Caco-2 (cell line): ENCODE results near the gene FBXL7. TPM values are rescaled to one million over a fixed set of nuclear protein-coding genes. Genes with fewer than 3 reads are reported as not detected.

Source experiments
- BruUV-seq: library from RNA; stranded (reverse); fragments of 400-500 nt; replicated peaks from 2 replicates; lab custom pipeline; 2021; lab: Mats Ljungman, UMichigan
- CTCF ChIA-PET: fragments of 300-600 bp; sonication (Branson Sonifier 250); formaldehyde crosslinking; loops from one replicate; lab custom pipeline; 2022; ENCODE audit warnings: antibody characterized with exemption; lab: Charles Lee
- POLR2A ChIA-PET: fragments of 300-600 bp; sonication (Branson Sonifier 250); formaldehyde crosslinking; loops from one replicate; lab custom pipeline; 2022; ENCODE audit warnings: antibody characterized with exemption; lab: Charles Lee
- DNase-seq, 2 experiments: peaks; one replicate each; pipeline versions ENCODE4 v3.0.0 to v3.0.0-alpha.2; 2020 to 2022
- H3K27me3 ChIP-seq: replicated peaks from 2 replicates; pipeline ENCODE4 v1.6.0; 2011; ENCODE audit warnings: low read length; ENCODE audit not compliant: control insufficient read depth, insufficient read depth
- H3K36me3 ChIP-seq: 2 replicates; pipeline ENCODE4 v1.5.1; 2011; ENCODE audit warnings: low read length; ENCODE audit not compliant: control insufficient read depth, insufficient read depth
- H3K4me1 ChIP-seq: fragments of 250-450 bp; sonication (Bioruptor Pico); 2 replicates; pipeline ENCODE4 v1.5.1; 2020; ENCODE audit warnings: mild to moderate bottlenecking
- H3K4me3 ChIP-seq: 2 replicates; pipeline ENCODE4 v1.5.1; 2011; ENCODE audit warnings: low read depth, mild to moderate bottlenecking, control low read depth, low read length
- H3K9me3 ChIP-seq: fragments of 250-450 bp; sonication (Bioruptor Pico); 2 replicates; pipeline ENCODE4 v1.5.1; 2020; ENCODE audit warnings: mild to moderate bottlenecking, moderate library complexity
- H3K27ac Mint-ChIP-seq: one replicate; pipeline ENCODE4 v1.8.0; 2022; ENCODE audit warnings: mixed read lengths; ENCODE audit not compliant: unreplicated experiment
- H3K27me3 Mint-ChIP-seq: one replicate; pipeline ENCODE4 v1.8.0; 2022; ENCODE audit warnings: mixed read lengths; ENCODE audit not compliant: insufficient read depth, unreplicated experiment
- H3K36me3 Mint-ChIP-seq: one replicate; pipeline ENCODE4 v1.8.0; 2022; ENCODE audit warnings: mild to moderate bottlenecking, mixed read lengths; ENCODE audit not compliant: insufficient read depth, unreplicated experiment
- H3K4me1 Mint-ChIP-seq: one replicate; pipeline ENCODE4 v1.8.0; 2022; ENCODE audit warnings: low read depth, mixed read lengths; ENCODE audit not compliant: unreplicated experiment
- H3K4me3 Mint-ChIP-seq: one replicate; pipeline ENCODE4 v1.8.0; 2022; ENCODE audit warnings: mild to moderate bottlenecking, moderate library complexity, mixed read lengths; ENCODE audit not compliant: unreplicated experiment
- H3K9me3 Mint-ChIP-seq: one replicate; pipeline ENCODE4 v1.8.0; 2022; ENCODE audit warnings: mixed read lengths; ENCODE audit not compliant: unreplicated experiment
- CTCF ChIP-seq, 2 experiments: fragments of 200-600 bp in 1 of 2; IDR thresholded peaks; 1 replicate in 1 of 2; 2 replicates in 1 of 2; pipeline versions ENCODE4 v1.5.1 to v1.8.0; 2011 to 2022; ENCODE audit warnings: antibody characterized with exemption in 1 of 2, control low read depth in 1 of 2, inconsistent platforms in 1 of 2, low read depth in 1 of 2, low read length in 1 of 2, mild to moderate bottlenecking in 1 of 2, moderate library complexity in 1 of 2; ENCODE audit not compliant: insufficient read depth in 1 of 2, severe bottlenecking in 1 of 2, unreplicated experiment in 1 of 2
- intact Hi-C: fragments of 100-400 bp; cut with micrococcal nuclease; formaldehyde crosslinking; loops from one replicate; pipeline ENCODE4 v1.10.0; 2022; ENCODE audit not compliant: unreplicated experiment
- total RNA-seq: library from RNA; stranded (reverse); gene quantifications from 2 replicates; pipeline ENCODE4 v1.2.3, GENCODE V29; 2022

FBXL7 gene
- total RNA-seq, 1 experiment from 2014 or later = not detected

GRCh38 chr5:15571081-15571480, 71.1 kb downstream of the FBXL7 start:
- Histone ChIP-seq H3K9me3 (no peaks in the 10 kb centered on the region), H3K4me3 (no peak overlapping the region), H3K27me3 (no peaks in the 10 kb centered on the region), H3K4me1 (no peaks in the 10 kb centered on the region), H3K36me3 (no peaks in the 10 kb centered on the region)
- intact Hi-C loops = no loop called here
- Mint-ChIP-seq H3K4me3 (no peak overlapping the region), H3K27me3 (no peaks in the 10 kb centered on the region), H3K27ac (no peak overlapping the region), H3K9me3 (no peaks in the 10 kb centered on the region), H3K36me3 (no peaks in the 10 kb centered on the region), H3K4me1 (no peaks in the 10 kb centered on the region)
- TF ChIP-seq CTCF (IDR thresholded peaks at IDR 0.05; ENCODE audit: insufficient read depth in 1 of 2, low read depth in 1 of 2, low read length in 1 of 2, severe bottlenecking in 1 of 2, unreplicated experiment in 1 of 2) = no peak
- ChIA-PET POLR2A (no interaction called here), CTCF (no interaction called here)
- BruUV-seq = no TSS peak
- DNase-seq = no peak

GRCh38 chr5:15571618-15572017, 71.6 kb downstream of the FBXL7 start:
- intact Hi-C loops = no loop called here
- Histone ChIP-seq H3K36me3 (no peaks in the 10 kb centered on the region), H3K4me3 (no peak overlapping the region), H3K27me3 (no peaks in the 10 kb centered on the region), H3K9me3 (no peaks in the 10 kb centered on the region), H3K4me1 (no peaks in the 10 kb centered on the region)
- ChIA-PET POLR2A (no interaction called here), CTCF (no interaction called here)
- Mint-ChIP-seq H3K27me3 (no peaks in the 10 kb centered on the region), H3K36me3 (no peaks in the 10 kb centered on the region), H3K27ac (no peak overlapping the region), H3K4me1 (no peaks in the 10 kb centered on the region), H3K9me3 (no peaks in the 10 kb centered on the region), H3K4me3 (no peak overlapping the region)
- no peak for DNase-seq
- BruUV-seq = no TSS peak
- TF ChIP-seq CTCF (IDR thresholded peaks at IDR 0.05; ENCODE audit: insufficient read depth in 1 of 2, low read depth in 1 of 2, low read length in 1 of 2, severe bottlenecking in 1 of 2, unreplicated experiment in 1 of 2) = no peak

GRCh38 chr5:15573590-15573989, 73.6 kb downstream of the FBXL7 start:
- Histone ChIP-seq H3K27me3 (no peaks in the 10 kb centered on the region), H3K9me3 (no peaks in the 10 kb centered on the region), H3K4me3 (no peak overlapping the region), H3K36me3 (no peaks in the 10 kb centered on the region), H3K4me1 (no peaks in the 10 kb centered on the region)
- Mint-ChIP-seq H3K36me3 (no peaks in the 10 kb centered on the region), H3K4me3 (no peak overlapping the region), H3K27me3 (no peaks in the 10 kb centered on the region), H3K27ac (no peak overlapping the region), H3K9me3 (no peaks in the 10 kb centered on the region), H3K4me1 (no peaks in the 10 kb centered on the region)
- no peak for TF ChIP-seq CTCF (IDR thresholded peaks at IDR 0.05; ENCODE audit: insufficient read depth in 1 of 2, low read depth in 1 of 2, low read length in 1 of 2, severe bottlenecking in 1 of 2, unreplicated experiment in 1 of 2)
- intact Hi-C loops = no loop called here
- ChIA-PET CTCF (no interaction called here), POLR2A (no interaction called here)
- DNase-seq = no peak
- no TSS peak for BruUV-seq
